SH-SY5Y (cell line): ENCODE measurements around the gene DNM1L.

Source experiments
- GATA2 ChIP-seq: IDR thresholded peaks from 2 replicates; pipeline ENCODE4 v1.6.1; 2011; ENCODE audit warnings: mild to moderate bottlenecking, low read depth, low read length
- GATA3 ChIP-seq: IDR thresholded peaks from 2 replicates; pipeline ENCODE4 v1.6.1; 2011; ENCODE audit warnings: low read depth, mild to moderate bottlenecking, low read length, moderate library complexity

DNA sequence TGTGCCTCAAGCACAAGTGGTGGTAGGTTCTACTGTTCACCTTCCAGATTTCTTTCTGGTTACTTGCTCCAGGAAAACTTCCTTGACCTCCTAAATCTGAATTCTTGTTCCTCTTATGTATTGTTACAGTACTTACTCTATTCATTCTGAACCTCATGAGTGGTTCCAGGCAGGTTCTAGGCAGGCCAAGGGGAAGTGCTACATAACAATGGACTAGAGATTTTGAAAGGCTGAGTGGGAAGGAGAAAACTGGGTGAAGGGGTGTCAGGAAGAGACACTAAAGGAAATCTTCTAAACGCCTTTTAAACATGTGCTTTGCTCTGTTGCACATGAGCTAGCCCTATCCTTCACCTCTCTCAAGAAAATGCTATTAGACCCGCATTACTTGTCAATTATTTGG is 75.0 kb downstream of the DNM1L start:
- TF ChIP-seq GATA2 (no peak), GATA3 (no peak)
